Thyroid gland (tissue), 4 donors: ENCODE results near the gene VSTM2B. TPM values are rescaled to one million over a fixed set of nuclear protein-coding genes. Genes with fewer than 3 reads are reported as not detected.
A peak's percentile ranks its signal among the peaks of the same experiment; 100 is the strongest.

Source experiments
- DNase-seq, 2 donors: peaks; one replicate each; pipeline ENCODE4 v3.0.0-alpha.2; 2019
- H3K27ac ChIP-seq, 3 donors: fragments of 200-600 bp; sonication (generic); 1 replicate in 2 of 3; 2 replicates in 1 of 3; pipeline ENCODE4 v1.5.1; 2016 to 2019; ENCODE audit warnings: mild to moderate bottlenecking in 1 of 3, moderate library complexity in 1 of 3
- H3K27me3 ChIP-seq: fragments of 200-600 bp; sonication (generic); one replicate; pipeline ENCODE4 v1.5.1; 2019
- H3K36me3 ChIP-seq, 2 donors: fragments of 200-600 bp; sonication (generic); one replicate each; pipeline ENCODE4 v1.5.1; 2016 to 2019
- H3K4me1 ChIP-seq, 2 donors: fragments of 200-600 bp; sonication (generic); one replicate each; pipeline ENCODE4 v1.5.1; 2017 to 2019
- H3K4me3 ChIP-seq, 3 donors: fragments of 200-600 bp; sonication (generic); replicated peaks in 1 of 3; 1 replicate in 2 of 3; 2 replicates in 1 of 3; pipeline ENCODE4 v1.5.1; 2016; ENCODE audit warnings: mild to moderate bottlenecking in 1 of 3
- H3K9me3 ChIP-seq: fragments of 200-600 bp; sonication (generic); one replicate; pipeline ENCODE4 v1.5.1; 2017
- CTCF ChIP-seq, 6 experiments: fragments of 200-600 bp in 3 of 6; fragments of 450-650 bp in 3 of 6; sonication (generic) in 3 of 6; IDR thresholded peaks; one replicate each; pipeline ENCODE4 v1.5.1; 2016 to 2019; ENCODE audit warnings: antibody characterized with exemption in 6 of 6, mild to moderate bottlenecking in 2 of 6, inconsistent platforms in 1 of 6, moderate library complexity in 1 of 6
- POLR2A ChIP-seq, 2 donors: fragments of 450-650 bp; IDR thresholded peaks; one replicate each; pipeline ENCODE4 v1.6.1; 2017; ENCODE audit warnings: antibody characterized with exemption in 2 of 2, mild to moderate bottlenecking in 2 of 2, moderate library complexity in 1 of 2
- WGBS, 2 donors: methylation state at CpG; one replicate each; pipeline ENCODE4 v1.1.5; 2017; 5-methylcytosine and 5-hydroxymethylcytosine counted together
- intact Hi-C: fragments of 100-400 bp; cut with DNase I; formaldehyde crosslinking; loops from one replicate; pipeline ENCODE4 v1.15.1; 2023
- total RNA-seq, 4 donors: library from RNA; depleted of rRNA; stranded (reverse); fragments of >200 nt; gene quantifications; one replicate each; pipeline ENCODE4 v1.2.3, GENCODE V29; 2016

The VSTM2B gene
- total RNA-seq, 4 donors from 2014 or later, result not detected

GRCh38 chr19:29527500-29528328, 1.9 kb downstream of the VSTM2B start:
- H3K27ac ChIP-seq, result no peak overlapping the region
- TF ChIP-seq CTCF (IDR thresholded peaks at IDR 0.05) (no peak), POLR2A (IDR thresholded peaks at IDR 0.05) (no peak)
- intact Hi-C loops, result no loop called here
- peaks cover 23% of the 10 kb centered on the region for H3K27me3 ChIP-seq
- H3K36me3 ChIP-seq, result no peaks in the 10 kb centered on the region
- H3K4me1 ChIP-seq, result peaks cover 5 to 27% of the 10 kb centered on the region in 2 donors
- no peaks in the 10 kb centered on the region for H3K9me3 ChIP-seq
- DNase-seq, result no peak
- 12 to 21% methylated on average over 13 to 26 of the region's 31 CpGs for WGBS, 2 donors
- H3K4me3 ChIP-seq, result no peak overlapping the region

DNA sequence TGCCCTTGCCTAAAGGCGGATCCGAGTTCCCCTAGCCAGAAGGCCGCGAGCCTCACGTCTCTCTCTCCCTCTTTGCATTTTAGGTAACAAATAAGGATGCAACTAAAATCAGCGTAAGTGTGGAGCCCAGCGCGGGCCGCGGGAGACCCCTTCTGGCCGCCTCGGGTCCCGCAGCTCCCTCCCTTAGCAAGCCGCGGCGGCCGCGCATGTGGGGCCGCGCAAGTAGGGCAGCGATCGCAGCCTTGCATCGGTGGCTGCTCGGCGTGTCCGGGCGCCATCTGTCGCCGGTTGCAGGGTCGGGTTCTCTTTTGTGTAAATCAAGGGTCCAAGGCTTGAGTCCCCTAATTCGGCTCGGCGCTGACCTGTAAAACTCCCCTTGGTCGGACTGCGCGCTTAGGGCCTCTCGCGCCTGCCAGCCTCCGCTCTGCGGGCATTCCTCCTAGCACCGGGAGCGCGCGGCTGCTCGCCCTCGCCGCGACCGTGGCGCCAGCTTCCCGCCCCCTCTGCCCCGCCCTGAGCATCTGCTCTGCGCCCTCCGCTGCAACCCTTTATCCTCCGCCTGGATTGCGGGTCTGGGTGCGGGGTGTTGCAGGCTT, 2.7 kb downstream of the VSTM2B start:
- DNase-seq, result peak; percentile 20 to 21
- H3K27ac ChIP-seq, result no peak overlapping the region
- 1% methylated on average over 10 to 46 of the region's 57 CpGs for WGBS, 2 donors
- TF ChIP-seq CTCF (IDR thresholded peaks at IDR 0.05) (peak in 3 of 6 experiments; percentile 8 to 69 (median 37)), POLR2A (IDR thresholded peaks at IDR 0.05) (no peak)
- no peak overlapping the region for H3K4me3 ChIP-seq
- intact Hi-C loops, result no loop called here
- peaks cover 5 to 27% of the 10 kb centered on the region in 2 donors for H3K4me1 ChIP-seq
- peaks cover 23% of the 10 kb centered on the region for H3K27me3 ChIP-seq
- H3K9me3 ChIP-seq, result no peaks in the 10 kb centered on the region
- no peaks in the 10 kb centered on the region for H3K36me3 ChIP-seq

- DNase-seq, result no peak
- H3K9me3 ChIP-seq, result no peaks in the 10 kb centered on the region
- no peak overlapping the region for H3K4me3 ChIP-seq
- H3K27me3 ChIP-seq, result peaks cover 23% of the 10 kb centered on the region
- no peaks in the 10 kb centered on the region for H3K36me3 ChIP-seq
- no peak overlapping the region for H3K27ac ChIP-seq
- intact Hi-C loops, result no loop called here
- peaks cover 5 to 27% of the 10 kb centered on the region in 2 donors for H3K4me1 ChIP-seq
- 2 to 4% methylated on average over 34 to 36 of the region's 39 CpGs for WGBS, 2 donors
- TF ChIP-seq CTCF (IDR thresholded peaks at IDR 0.05) (no peak), POLR2A (IDR thresholded peaks at IDR 0.05) (no peak)
Observed at GRCh38 chr19:29528946-29529645, 3.3 kb downstream of the VSTM2B start.

GRCh38 chr19:29529646-29530539, 4.1 kb downstream of the VSTM2B start:
- no peak for DNase-seq

More at GRCh38 chr19:29529646-29530539, 4.1 kb downstream of the VSTM2B start:
- Histone ChIP-seq H3K4me1 (peaks cover 5 to 27% of the 10 kb centered on the region in 2 donors), H3K27ac (no peak overlapping the region), H3K9me3 (no peaks in the 10 kb centered on the region), H3K27me3 (peaks cover 23% of the 10 kb centered on the region), H3K36me3 (no peaks in the 10 kb centered on the region), H3K4me3 (no peak overlapping the region)
- 3 to 10% methylated on average over 17 to 18 of the region's 100 CpGs for WGBS, 2 donors
- TF ChIP-seq CTCF (IDR thresholded peaks at IDR 0.05), result no peak
- TF ChIP-seq POLR2A (IDR thresholded peaks at IDR 0.05), result no peak
- intact Hi-C loops, result no loop called here
